Neuronal stem cell (in vitro differentiated cells): ENCODE results near the gene SFXN5.

Experiments used
- DNase-seq: peaks from one replicate; pipeline ENCODE4 v3.0.0-alpha.2; 2013; ENCODE audit warnings: low spot score
- H2AFZ ChIP-seq: one replicate; pipeline ENCODE4 v1.6.1; 2013; ENCODE audit warnings: mild to moderate bottlenecking, low read length, inconsistent platforms
- H2AK5ac ChIP-seq: 2 replicates; pipeline ENCODE4 v1.6.1; 2013; ENCODE audit warnings: low read depth, mild to moderate bottlenecking, inconsistent platforms, low read length, moderate library complexity, mixed read lengths
- H2BK120ac ChIP-seq: 2 replicates; pipeline ENCODE4 v1.6.1; 2013; ENCODE audit warnings: low read depth, mild to moderate bottlenecking, inconsistent platforms, low read length, moderate library complexity, mixed read lengths
- H2BK12ac ChIP-seq: one replicate; pipeline ENCODE4 v1.6.1; 2013; ENCODE audit warnings: low read length, inconsistent platforms
- H2BK15ac ChIP-seq: 2 replicates; pipeline ENCODE4 v1.6.1; 2013; ENCODE audit warnings: mild to moderate bottlenecking, low read length, inconsistent platforms, mixed read lengths
- H2BK5ac ChIP-seq: one replicate; pipeline ENCODE4 v1.6.1; 2013; ENCODE audit warnings: inconsistent platforms, mild to moderate bottlenecking, low read length, moderate library complexity
- H3K14ac ChIP-seq: one replicate; pipeline ENCODE4 v1.6.1; 2013; ENCODE audit warnings: low read length, inconsistent platforms
- H3K18ac ChIP-seq: 2 replicates; pipeline ENCODE4 v1.6.1; 2013; ENCODE audit warnings: low read length, inconsistent platforms
- H3K23ac ChIP-seq: 2 replicates; pipeline ENCODE4 v1.6.1; 2013; ENCODE audit warnings: low read depth, mild to moderate bottlenecking, mixed read lengths, low read length, inconsistent platforms; ENCODE audit not compliant: poor library complexity
- H3K27ac ChIP-seq: replicated peaks from 3 replicates; pipeline ENCODE4 v1.5.1; 2013; ENCODE audit warnings: low read length, inconsistent platforms
- H3K27me3 ChIP-seq, 3 experiments: 2 replicates each; pipeline ENCODE4 v1.6.1; 2013; ENCODE audit warnings: low read length in 3 of 3, mild to moderate bottlenecking in 2 of 3, inconsistent platforms in 1 of 3, low read depth in 1 of 3, mixed read lengths in 1 of 3, moderate library complexity in 1 of 3; ENCODE audit not compliant: control insufficient read depth in 3 of 3, insufficient read depth in 3 of 3
- H3K36me3 ChIP-seq, 2 donors: replicated peaks in 1 of 2; 2 replicates each; pipeline ENCODE4 v1.6.1; 2013; ENCODE audit warnings: low read length in 2 of 2; ENCODE audit not compliant: control insufficient read depth in 2 of 2, insufficient read depth in 2 of 2
- H3K4ac ChIP-seq: 2 replicates; pipeline ENCODE4 v1.6.1; 2013; ENCODE audit warnings: inconsistent platforms, mild to moderate bottlenecking, low read length, moderate library complexity
- H3K4me1 ChIP-seq, 2 donors: 1 replicate in 1 of 2; 2 replicates in 1 of 2; pipeline ENCODE4 v1.6.1; 2013; ENCODE audit warnings: low read length in 2 of 2, low read depth in 1 of 2; ENCODE audit not compliant: control insufficient read depth in 2 of 2, insufficient read depth in 1 of 2
- H3K4me2 ChIP-seq: one replicate; pipeline ENCODE4 v1.6.1; 2013; ENCODE audit warnings: mild to moderate bottlenecking, low read length, inconsistent platforms; ENCODE audit not compliant: insufficient read depth, poor library complexity, severe bottlenecking
- H3K4me3 ChIP-seq, 2 donors: 2 replicates each; pipeline ENCODE4 v1.5.1; 2013; ENCODE audit warnings: low read length in 2 of 2, mild to moderate bottlenecking in 2 of 2, inconsistent platforms in 1 of 2, moderate library complexity in 1 of 2
- H3K79me1 ChIP-seq: one replicate; pipeline ENCODE4 v1.6.1; 2013; ENCODE audit warnings: low read depth, mild to moderate bottlenecking, inconsistent platforms, low read length, moderate library complexity
- H3K9ac ChIP-seq: one replicate; pipeline ENCODE4 v1.6.1; 2013; ENCODE audit warnings: mild to moderate bottlenecking, low read depth, low read length, inconsistent platforms; ENCODE audit not compliant: poor library complexity
- H3K9me3 ChIP-seq, 2 donors: replicated peaks in 1 of 2; 2 replicates each; pipeline versions ENCODE3 to v1.6.1; 2013; ENCODE audit warnings: low read length in 2 of 2, mild to moderate bottlenecking in 2 of 2, inconsistent platforms in 1 of 2, low read depth in 1 of 2, mixed read lengths in 1 of 2, moderate library complexity in 1 of 2; ENCODE audit not compliant: control insufficient read depth in 2 of 2, insufficient read depth in 1 of 2
- H4K8ac ChIP-seq: one replicate; pipeline ENCODE4 v1.6.1; 2013; ENCODE audit warnings: low read depth, mild to moderate bottlenecking, inconsistent platforms, low read length, moderate library complexity
- H4K91ac ChIP-seq: one replicate; pipeline ENCODE4 v1.6.1; 2013; ENCODE audit warnings: low read length, low read depth, mild to moderate bottlenecking, inconsistent platforms; ENCODE audit not compliant: poor library complexity
- WGBS, 2 donors: extraction: QIAGEN DNeasy Blood & Tissue Kit; methylation state at CpG; one replicate each; pipeline ENCODE4 v1.1.7; 2013; ENCODE audit warnings: missing lambda C conversion rate in 2 of 2, mixed read lengths in 1 of 2; ENCODE audit not compliant: insufficient read length in 2 of 2, insufficient replicate concordance in 1 of 2; ENCODE audit errors: extremely low coverage in 2 of 2; 5-methylcytosine and 5-hydroxymethylcytosine counted together

The SFXN5 gene

GRCh38 chr2:72962911-72963310 is 108.6 kb downstream of the SFXN5 start:
- Histone ChIP-seq H3K36me3 (no peaks in the 10 kb centered on the region), H2BK120ac (peak overlapping the region; percentile 39), H3K27me3 (peaks cover 0 to 6% (median 3%) of the 10 kb centered on the region in 3 experiments), H3K9ac (peak overlapping the region; percentile 18), H3K14ac (no peak overlapping the region), H3K9me3 (no peaks in the 10 kb centered on the region), H4K91ac (peak overlapping the region; percentile 22), H2BK12ac (no peak overlapping the region), H3K4me3 (no peak overlapping the region), H2AK5ac (peak overlapping the region; percentile 95), H2AFZ (no peak overlapping the region), H3K4me2 (no peak overlapping the region), H4K8ac (peak overlapping the region; percentile 29), H3K27ac (peak overlapping the region; percentile 17), H3K79me1 (no peaks in the 10 kb centered on the region), H3K18ac (peak overlapping the region; percentile 93), H3K4ac (peak overlapping the region; percentile 84), H3K4me1 (peaks cover 0 to 32% of the 10 kb centered on the region in 2 donors), H2BK15ac (peak overlapping the region; percentile 91), H3K23ac (no peak overlapping the region), H2BK5ac (peak overlapping the region; percentile 94)
- WGBS, 2 donors: no CpG with 5 or more reads among the region's 7 CpGs
- DNase-seq: no peak

GRCh38 chr2:72961853-72962468 is 109.6 kb downstream of the SFXN5 start:
- Histone ChIP-seq H3K4me3 (no peak overlapping the region), H3K27me3 (peaks cover 0 to 15% (median 3%) of the 10 kb centered on the region in 3 experiments), H3K18ac (peak overlapping the region; percentile 72), H3K4ac (no peak overlapping the region), H2BK120ac (no peak overlapping the region), H2AK5ac (peak overlapping the region; percentile 98), H3K9me3 (peaks cover 0 to 1% of the 10 kb centered on the region in 2 donors), H3K4me1 (peaks cover 0 to 31% of the 10 kb centered on the region in 2 donors), H2BK15ac (peak overlapping the region; percentile 96), H2BK12ac (no peak overlapping the region), H3K27ac (no peak overlapping the region), H3K79me1 (no peaks in the 10 kb centered on the region), H3K14ac (no peak overlapping the region), H3K36me3 (no peaks in the 10 kb centered on the region), H2AFZ (no peak overlapping the region), H3K23ac (no peak overlapping the region), H2BK5ac (no peak overlapping the region), H4K8ac (no peak overlapping the region), H3K4me2 (no peak overlapping the region), H3K9ac (no peak overlapping the region), H4K91ac (no peak overlapping the region)
- no peak for DNase-seq
- no CpG with 5 or more reads among the region's 8 CpGs for WGBS, 2 donors

- H2BK12ac ChIP-seq: peak overlapping the region; percentile 80
- H2AK5ac ChIP-seq: peak overlapping the region; percentile 98
- peaks cover 0 to 6% of the 10 kb centered on the region in 2 donors for H3K9me3 ChIP-seq
- peak overlapping the region; percentile 23 for H3K23ac ChIP-seq
- no peak overlapping the region for H4K91ac ChIP-seq
- no peaks in the 10 kb centered on the region for H3K79me1 ChIP-seq
- no peak for DNase-seq
- H2AFZ ChIP-seq: no peak overlapping the region
- no peaks in the 10 kb centered on the region for H3K36me3 ChIP-seq
- peak overlapping the region; percentile 59 for H3K14ac ChIP-seq
- H2BK15ac ChIP-seq: peak overlapping the region; percentile 96
- peak overlapping the region; percentile 57 for H3K4ac ChIP-seq
- WGBS, 2 donors: no CpG with 5 or more reads among the region's 27 CpGs
- H3K27ac ChIP-seq: no peak overlapping the region
- H3K27me3 ChIP-seq: peaks cover 0 to 17% (median 3%) of the 10 kb centered on the region in 3 experiments
- H4K8ac ChIP-seq: peak overlapping the region; percentile 31
- no peak overlapping the region for H2BK120ac ChIP-seq
- peak overlapping the region; percentile 81 for H3K18ac ChIP-seq
- H3K9ac ChIP-seq: no peak overlapping the region
- H2BK5ac ChIP-seq: peak overlapping the region; percentile 71
- H3K4me2 ChIP-seq: no peak overlapping the region
- peaks cover 0 to 37% of the 10 kb centered on the region in 2 donors for H3K4me1 ChIP-seq
- no peak overlapping the region for H3K4me3 ChIP-seq
Measured at GRCh38 chr2:72961036-72961720, 110.3 kb downstream of the SFXN5 start.
